TTC549 (cell line): ENCODE measurements around the gene BMERB1.
"Not testable (repeated sequence)": the region's sequence is repeated elsewhere in the genome, so short reads cannot be mapped to it uniquely, and the experiment has no call there.

Source experiments
- FAIRE-seq: peaks from 2 replicates; lab custom pipeline; 2012; peaks lifted over from hg19 to GRCh38; lab: Jason Lieb, UNC

The BMERB1 gene

GRCh38 chr16:15464401-15465186, 30.2 kb downstream of the BMERB1 start:
- FAIRE-seq, result no peak

- no peak for FAIRE-seq
Measured at GRCh38 chr16:15466131-15466530, 31.7 kb downstream of the BMERB1 start.

GRCh38 chr16:15466886-15467781, 32.7 kb downstream of the BMERB1 start:
- FAIRE-seq, result no peak

- FAIRE-seq, result not testable (repeated sequence)
Measured at GRCh38 chr16:15476971-15477370, 42.6 kb downstream of the BMERB1 start.

GRCh38 chr16:15477802-15478201, 43.4 kb downstream of the BMERB1 start:
- FAIRE-seq, result no peak

GRCh38 chr16:15482068-15482747, 47.8 kb downstream of the BMERB1 start:
- no peak for FAIRE-seq

GRCh38 chr16:15482748-15483298, 48.4 kb downstream of the BMERB1 start:
- FAIRE-seq, result no peak

GRCh38 chr16:15483857-15484256, 49.5 kb downstream of the BMERB1 start:
- FAIRE-seq, result no peak

- FAIRE-seq, result no peak
Measured at GRCh38 chr16:15484662-15485061, 50.3 kb downstream of the BMERB1 start.

- FAIRE-seq, result no peak
Measured at GRCh38 chr16:15485175-15485574, 50.8 kb downstream of the BMERB1 start.

- FAIRE-seq, result no peak
Measured at GRCh38 chr16:15486661-15487060, 52.3 kb downstream of the BMERB1 start.

- FAIRE-seq, result no peak
Measured at GRCh38 chr16:15487336-15488284, 53.2 kb downstream of the BMERB1 start.

- no peak for FAIRE-seq
Measured at GRCh38 chr16:15489016-15489415, 54.6 kb downstream of the BMERB1 start.

- no peak for FAIRE-seq
Measured at GRCh38 chr16:15490123-15490711, 55.8 kb downstream of the BMERB1 start.

GRCh38 chr16:15491411-15491810, 57.0 kb downstream of the BMERB1 start:
- FAIRE-seq, result no peak

- FAIRE-seq, result no peak
Measured at GRCh38 chr16:15492091-15492740, 57.8 kb downstream of the BMERB1 start.

- no peak for FAIRE-seq
Measured at GRCh38 chr16:15493466-15494180, 59.2 kb downstream of the BMERB1 start.

GRCh38 chr16:15494236-15494635, 59.8 kb downstream of the BMERB1 start:
- no peak for FAIRE-seq

- no peak for FAIRE-seq
Measured at GRCh38 chr16:15495898-15496297, 61.5 kb downstream of the BMERB1 start.
